Liver (tissue), 9 donors: ENCODE measurements around the gene SYPL1. TPM values are rescaled to one million over a fixed set of nuclear protein-coding genes. Genes with fewer than 3 reads are reported as not detected.

Source experiments
- DNase-seq: peaks from one replicate; pipeline ENCODE4 v3.0.0-alpha.2; 2017; ENCODE audit warnings: low spot score
- H3K27ac ChIP-seq, 2 donors: one replicate each; pipeline ENCODE4 v1.7.0; 2013; ENCODE audit warnings: inconsistent platforms in 2 of 2, low read length in 2 of 2, control low read depth in 1 of 2, low read depth in 1 of 2, mild to moderate bottlenecking in 1 of 2
- H3K27me3 ChIP-seq, 4 donors: one replicate each; pipeline versions ENCODE4 v1.6.1 to v1.7.0; 2013; ENCODE audit warnings: low read length in 3 of 4, inconsistent platforms in 1 of 4, mild to moderate bottlenecking in 1 of 4, moderate library complexity in 1 of 4; ENCODE audit not compliant: control insufficient read depth in 4 of 4, insufficient read depth in 4 of 4
- H3K36me3 ChIP-seq, 4 donors: one replicate each; pipeline versions ENCODE4 v1.6.1 to v1.7.0; 2013; ENCODE audit warnings: low read length in 3 of 4, mild to moderate bottlenecking in 3 of 4, low read depth in 1 of 4, moderate library complexity in 1 of 4; ENCODE audit not compliant: control insufficient read depth in 4 of 4, insufficient read depth in 3 of 4
- H3K4me1 ChIP-seq, 4 donors: one replicate each; pipeline versions ENCODE4 v1.6.1 to v1.7.0; 2013; ENCODE audit warnings: low read length in 3 of 4, mild to moderate bottlenecking in 3 of 4, moderate library complexity in 1 of 4; ENCODE audit not compliant: control insufficient read depth in 4 of 4, insufficient read depth in 4 of 4
- H3K4me3 ChIP-seq, 3 donors: one replicate each; pipeline versions ENCODE4 v1.6.1 to v1.7.0; 2013; ENCODE audit warnings: low read length in 3 of 3, control low read depth in 1 of 3, low read depth in 1 of 3, mild to moderate bottlenecking in 1 of 3
- H3K9ac ChIP-seq, 2 donors: one replicate each; pipeline ENCODE4 v1.7.0; 2013; ENCODE audit warnings: low read length in 2 of 2, mild to moderate bottlenecking in 2 of 2, moderate library complexity in 2 of 2, control low read depth in 1 of 2, low read depth in 1 of 2
- H3K9me3 ChIP-seq, 4 donors: one replicate each; pipeline versions ENCODE4 v1.6.1 to v1.7.0; 2013; ENCODE audit warnings: low read length in 3 of 4; ENCODE audit not compliant: control insufficient read depth in 4 of 4
- EGR1 ChIP-seq, 2 donors: IDR thresholded peaks; 2 replicates each; pipeline ENCODE4 v1.6.1; 2016 to 2018; ENCODE audit warnings: antibody characterized with exemption in 2 of 2, low read depth in 2 of 2
- FOXA1 ChIP-seq: IDR thresholded peaks from 2 replicates; pipeline ENCODE4 v1.6.1; 2016; ENCODE audit warnings: antibody characterized with exemption
- FOXA2 ChIP-seq: IDR thresholded peaks from 2 replicates; pipeline ENCODE4 v1.6.1; 2016; ENCODE audit warnings: antibody characterized with exemption
- GABPA ChIP-seq, 2 donors: IDR thresholded peaks in 1 of 2; conservative IDR thresholded peaks in 1 of 2; 2 replicates each; pipeline ENCODE4 v1.6.1; 2016; ENCODE audit warnings: antibody characterized with exemption in 2 of 2, mild to moderate bottlenecking in 1 of 2, moderate library complexity in 1 of 2
- HNF4A ChIP-seq, 2 donors: conservative IDR thresholded peaks; 2 replicates each; pipeline ENCODE4 v1.6.1; 2016; ENCODE audit warnings: antibody characterized with exemption in 2 of 2, mild to moderate bottlenecking in 2 of 2
- HNF4G ChIP-seq: IDR thresholded peaks from 2 replicates; pipeline ENCODE4 v1.6.1; 2016; ENCODE audit warnings: antibody characterized with exemption
- JUND ChIP-seq, 2 donors: IDR thresholded peaks; 2 replicates each; pipeline ENCODE4 v1.6.1; 2016; ENCODE audit warnings: antibody characterized with exemption in 2 of 2
- NR2F2 ChIP-seq: IDR thresholded peaks from 2 replicates; pipeline ENCODE4 v1.6.1; 2016; ENCODE audit warnings: antibody characterized with exemption
- RAD21 ChIP-seq, 2 donors: IDR thresholded peaks; 2 replicates each; pipeline ENCODE4 v1.6.1; 2016; ENCODE audit warnings: antibody characterized with exemption in 2 of 2, mild to moderate bottlenecking in 2 of 2
- RXRA ChIP-seq, 2 donors: IDR thresholded peaks; 2 replicates each; pipeline ENCODE4 v1.6.1; 2017 to 2018; ENCODE audit warnings: antibody characterized with exemption in 2 of 2, mild to moderate bottlenecking in 1 of 2
- SP1 ChIP-seq: IDR thresholded peaks from 2 replicates; pipeline ENCODE4 v1.6.1; 2018; ENCODE audit warnings: antibody characterized with exemption, mild to moderate bottlenecking
- TAF1 ChIP-seq: conservative IDR thresholded peaks from 2 replicates; pipeline ENCODE4 v1.6.1; 2016; ENCODE audit warnings: antibody characterized with exemption, mild to moderate bottlenecking
- YY1 ChIP-seq: IDR thresholded peaks from 2 replicates; pipeline ENCODE4 v1.6.1; 2016; ENCODE audit warnings: antibody characterized with exemption, mild to moderate bottlenecking
- WGBS: extraction: QIAGEN DNeasy Blood & Tissue Kit; methylation state at CpG from one replicate; pipeline ENCODE4 v1.1.7; 2013; 5-methylcytosine and 5-hydroxymethylcytosine counted together
- polyA plus RNA-seq, 2 donors: library from polyadenylated mRNA; stranded (reverse) in 1 of 2; unstranded in 1 of 2; fragments of 200-250 nt in 1 of 2; fragments of >200 nt in 1 of 2; fragmentation: Nextera tagmentation in 1 of 2; extraction: Ambion mirVana in 1 of 2; gene quantifications; one replicate each; pipeline versions ENCODE4 v1.2.1 to v1.2.3, GENCODE V29; 2013 to 2015
- total RNA-seq, 2 donors: library from RNA; depleted of rRNA; stranded (reverse); fragments of >200 nt; gene quantifications; one replicate each; pipeline ENCODE4 v1.2.3, GENCODE V29; 2014
- TF ChIP-seq, protein P1 (sequence below): IDR thresholded peaks from 2 replicates; pipeline ENCODE4 v1.6.1; 2016; ENCODE audit warnings: antibody characterized with exemption
- TF ChIP-seq, protein P2 (sequence below): fragments of 150-350 bp; IDR thresholded peaks from 2 replicates; pipeline ENCODE4 v1.5.1; 2017; ENCODE audit warnings: improper control_type of control experiment, low read depth, low read length; ENCODE audit not compliant: missing input control
- TF ChIP-seq, protein P3 (sequence below): IDR thresholded peaks from 2 replicates; pipeline ENCODE4 v1.6.1; 2016; ENCODE audit warnings: antibody characterized with exemption
- TF ChIP-seq, protein P4 (sequence below): IDR thresholded peaks from 2 replicates; pipeline ENCODE4 v1.6.1; 2016; ENCODE audit warnings: antibody characterized with exemption, mild to moderate bottlenecking
- TF ChIP-seq, protein P5 (sequence below): IDR thresholded peaks from 2 replicates; pipeline ENCODE4 v1.6.1; 2016; ENCODE audit warnings: antibody characterized with exemption
- donor health status: healthy.
- donor health status: healthy.
- donor health status: healthy.
- donor health status: healthy.
- donor health status: healthy.

SYPL1 gene
- total and polyA plus RNA-seq, 4 donors, result 25.5 to 41.2 (median 28.8) TPM

DNA sequence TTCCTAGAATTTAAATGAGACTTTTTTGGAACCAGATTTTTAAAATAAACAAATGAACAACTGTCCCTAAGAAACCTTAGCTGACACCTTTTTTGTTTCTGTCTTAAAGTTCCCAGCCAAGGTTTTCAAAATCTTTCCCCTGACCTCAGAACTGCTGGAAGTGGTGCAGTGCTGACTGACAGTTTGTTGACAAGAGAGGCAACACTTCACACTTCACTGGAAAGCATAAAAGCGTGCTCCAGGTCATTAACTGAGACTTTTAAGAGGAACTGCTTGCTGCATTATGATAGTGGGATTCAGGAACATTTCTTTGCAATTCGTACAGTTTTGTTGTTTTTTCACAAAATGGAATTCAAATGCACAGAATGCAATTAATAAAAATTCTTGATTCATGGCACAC lies 36.2 kb downstream of the SYPL1 start:
- Histone ChIP-seq H3K4me1 (peaks cover 0 to 8% (median under 1%) of the 10 kb centered on the region in 4 donors), H3K4me3 (no peak overlapping the region), H3K36me3 (no peaks in the 10 kb centered on the region), H3K9ac (no peak overlapping the region), H3K27me3 (no peaks in the 10 kb centered on the region), H3K9me3 (no peaks in the 10 kb centered on the region), H3K27ac (no peak overlapping the region)
- 73% methylated on average over 2 of the region's 2 CpGs for WGBS
- TF ChIP-seq TAF1 (no peak), JUND (IDR thresholded peaks at IDR 0.05) (no peak), YY1 (no peak), HNF4A (conservative IDR thresholded peaks at IDR 0.05) (no peak), EGR1 (IDR thresholded peaks at IDR 0.05; ENCODE audit: low read depth in 2 of 2) (no peak), NR2F2 (no peak), SP1 (no peak), HNF4G (no peak), FOXA2 (no peak), GABPA (IDR thresholded peaks at IDR 0.05 in 1 of 2, conservative IDR thresholded peaks at IDR 0.05 in 1 of 2) (no peak)
- TF ChIP-seq, protein P1, sequence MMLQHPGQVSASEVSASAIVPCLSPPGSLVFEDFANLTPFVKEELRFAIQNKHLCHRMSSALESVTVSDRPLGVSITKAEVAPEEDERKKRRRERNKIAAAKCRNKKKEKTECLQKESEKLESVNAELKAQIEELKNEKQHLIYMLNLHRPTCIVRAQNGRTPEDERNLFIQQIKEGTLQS, result no peak
- TF ChIP-seq, protein P2, sequence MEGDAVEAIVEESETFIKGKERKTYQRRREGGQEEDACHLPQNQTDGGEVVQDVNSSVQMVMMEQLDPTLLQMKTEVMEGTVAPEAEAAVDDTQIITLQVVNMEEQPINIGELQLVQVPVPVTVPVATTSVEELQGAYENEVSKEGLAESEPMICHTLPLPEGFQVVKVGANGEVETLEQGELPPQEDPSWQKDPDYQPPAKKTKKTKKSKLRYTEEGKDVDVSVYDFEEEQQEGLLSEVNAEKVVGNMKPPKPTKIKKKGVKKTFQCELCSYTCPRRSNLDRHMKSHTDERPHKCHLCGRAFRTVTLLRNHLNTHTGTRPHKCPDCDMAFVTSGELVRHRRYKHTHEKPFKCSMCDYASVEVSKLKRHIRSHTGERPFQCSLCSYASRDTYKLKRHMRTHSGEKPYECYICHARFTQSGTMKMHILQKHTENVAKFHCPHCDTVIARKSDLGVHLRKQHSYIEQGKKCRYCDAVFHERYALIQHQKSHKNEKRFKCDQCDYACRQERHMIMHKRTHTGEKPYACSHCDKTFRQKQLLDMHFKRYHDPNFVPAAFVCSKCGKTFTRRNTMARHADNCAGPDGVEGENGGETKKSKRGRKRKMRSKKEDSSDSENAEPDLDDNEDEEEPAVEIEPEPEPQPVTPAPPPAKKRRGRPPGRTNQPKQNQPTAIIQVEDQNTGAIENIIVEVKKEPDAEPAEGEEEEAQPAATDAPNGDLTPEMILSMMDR, result no peak
- TF ChIP-seq, protein P3, sequence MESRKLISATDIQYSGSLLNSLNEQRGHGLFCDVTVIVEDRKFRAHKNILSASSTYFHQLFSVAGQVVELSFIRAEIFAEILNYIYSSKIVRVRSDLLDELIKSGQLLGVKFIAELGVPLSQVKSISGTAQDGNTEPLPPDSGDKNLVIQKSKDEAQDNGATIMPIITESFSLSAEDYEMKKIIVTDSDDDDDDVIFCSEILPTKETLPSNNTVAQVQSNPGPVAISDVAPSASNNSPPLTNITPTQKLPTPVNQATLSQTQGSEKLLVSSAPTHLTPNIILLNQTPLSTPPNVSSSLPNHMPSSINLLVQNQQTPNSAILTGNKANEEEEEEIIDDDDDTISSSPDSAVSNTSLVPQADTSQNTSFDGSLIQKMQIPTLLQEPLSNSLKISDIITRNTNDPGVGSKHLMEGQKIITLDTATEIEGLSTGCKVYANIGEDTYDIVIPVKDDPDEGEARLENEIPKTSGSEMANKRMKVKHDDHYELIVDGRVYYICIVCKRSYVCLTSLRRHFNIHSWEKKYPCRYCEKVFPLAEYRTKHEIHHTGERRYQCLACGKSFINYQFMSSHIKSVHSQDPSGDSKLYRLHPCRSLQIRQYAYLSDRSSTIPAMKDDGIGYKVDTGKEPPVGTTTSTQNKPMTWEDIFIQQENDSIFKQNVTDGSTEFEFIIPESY, result no peak
- TF ChIP-seq, protein P4, sequence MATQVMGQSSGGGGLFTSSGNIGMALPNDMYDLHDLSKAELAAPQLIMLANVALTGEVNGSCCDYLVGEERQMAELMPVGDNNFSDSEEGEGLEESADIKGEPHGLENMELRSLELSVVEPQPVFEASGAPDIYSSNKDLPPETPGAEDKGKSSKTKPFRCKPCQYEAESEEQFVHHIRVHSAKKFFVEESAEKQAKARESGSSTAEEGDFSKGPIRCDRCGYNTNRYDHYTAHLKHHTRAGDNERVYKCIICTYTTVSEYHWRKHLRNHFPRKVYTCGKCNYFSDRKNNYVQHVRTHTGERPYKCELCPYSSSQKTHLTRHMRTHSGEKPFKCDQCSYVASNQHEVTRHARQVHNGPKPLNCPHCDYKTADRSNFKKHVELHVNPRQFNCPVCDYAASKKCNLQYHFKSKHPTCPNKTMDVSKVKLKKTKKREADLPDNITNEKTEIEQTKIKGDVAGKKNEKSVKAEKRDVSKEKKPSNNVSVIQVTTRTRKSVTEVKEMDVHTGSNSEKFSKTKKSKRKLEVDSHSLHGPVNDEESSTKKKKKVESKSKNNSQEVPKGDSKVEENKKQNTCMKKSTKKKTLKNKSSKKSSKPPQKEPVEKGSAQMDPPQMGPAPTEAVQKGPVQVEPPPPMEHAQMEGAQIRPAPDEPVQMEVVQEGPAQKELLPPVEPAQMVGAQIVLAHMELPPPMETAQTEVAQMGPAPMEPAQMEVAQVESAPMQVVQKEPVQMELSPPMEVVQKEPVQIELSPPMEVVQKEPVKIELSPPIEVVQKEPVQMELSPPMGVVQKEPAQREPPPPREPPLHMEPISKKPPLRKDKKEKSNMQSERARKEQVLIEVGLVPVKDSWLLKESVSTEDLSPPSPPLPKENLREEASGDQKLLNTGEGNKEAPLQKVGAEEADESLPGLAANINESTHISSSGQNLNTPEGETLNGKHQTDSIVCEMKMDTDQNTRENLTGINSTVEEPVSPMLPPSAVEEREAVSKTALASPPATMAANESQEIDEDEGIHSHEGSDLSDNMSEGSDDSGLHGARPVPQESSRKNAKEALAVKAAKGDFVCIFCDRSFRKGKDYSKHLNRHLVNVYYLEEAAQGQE, result no peak
- TF ChIP-seq, protein P5, sequence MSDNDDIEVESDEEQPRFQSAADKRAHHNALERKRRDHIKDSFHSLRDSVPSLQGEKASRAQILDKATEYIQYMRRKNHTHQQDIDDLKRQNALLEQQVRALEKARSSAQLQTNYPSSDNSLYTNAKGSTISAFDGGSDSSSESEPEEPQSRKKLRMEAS, result no peak
- DNase-seq, result no peak

DNA sequence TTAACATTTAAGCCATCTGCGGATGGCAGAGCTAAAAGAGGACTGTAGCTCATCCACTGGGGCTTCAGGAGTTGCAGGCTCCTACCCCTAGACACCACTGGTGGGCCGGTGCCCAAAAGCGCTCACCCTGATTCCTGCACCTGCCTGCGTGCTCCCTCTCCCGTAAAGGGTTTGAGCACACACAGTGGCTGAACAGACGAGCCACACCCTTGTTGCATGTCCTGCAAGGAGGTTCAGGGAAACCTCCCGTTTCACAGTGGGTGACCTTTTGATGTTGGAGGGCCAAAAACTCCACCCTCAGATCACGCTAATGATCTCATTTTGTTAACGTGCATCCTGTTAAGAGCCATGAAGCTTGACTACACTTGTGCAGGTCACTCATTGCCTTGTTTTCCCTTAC lies 37.9 kb downstream of the SYPL1 start:
- Histone ChIP-seq H3K27ac (no peak overlapping the region), H3K27me3 (no peaks in the 10 kb centered on the region), H3K4me3 (no peak overlapping the region), H3K4me1 (peaks cover 0 to 13% (median 5%) of the 10 kb centered on the region in 4 donors), H3K9me3 (no peaks in the 10 kb centered on the region), H3K36me3 (no peaks in the 10 kb centered on the region), H3K9ac (no peak overlapping the region)
- WGBS, result 90% methylated on average over 9 of the region's 9 CpGs
- no peak for DNase-seq
- no peak for TF ChIP-seq NR2F2
- TF ChIP-seq FOXA2, result no peak
- TF ChIP-seq HNF4G, result no peak
- no peak for TF ChIP-seq YY1
- no peak for TF ChIP-seq RXRA (IDR thresholded peaks at IDR 0.05)
- TF ChIP-seq, protein P1, result no peak
- TF ChIP-seq EGR1 (IDR thresholded peaks at IDR 0.05; ENCODE audit: low read depth in 2 of 2), result no peak
- no peak for TF ChIP-seq RAD21 (IDR thresholded peaks at IDR 0.05)
- TF ChIP-seq, protein P5, result no peak
- no peak for TF ChIP-seq SP1
- TF ChIP-seq, protein P4, result no peak
- TF ChIP-seq FOXA1, result no peak
- TF ChIP-seq HNF4A (conservative IDR thresholded peaks at IDR 0.05), result no peak
